NCI-H82 treated with DMSO at 0.1 percent for 48 hours (cell line): ENCODE measurements around the gene PTPRH.

ENCODE experiments used
- DNase-seq: peaks from one replicate; lab custom pipeline; 2025; ENCODE audit not compliant: unreplicated experiment; lab: John Stamatoyannopoulos, UW

PTPRH gene

DNA sequence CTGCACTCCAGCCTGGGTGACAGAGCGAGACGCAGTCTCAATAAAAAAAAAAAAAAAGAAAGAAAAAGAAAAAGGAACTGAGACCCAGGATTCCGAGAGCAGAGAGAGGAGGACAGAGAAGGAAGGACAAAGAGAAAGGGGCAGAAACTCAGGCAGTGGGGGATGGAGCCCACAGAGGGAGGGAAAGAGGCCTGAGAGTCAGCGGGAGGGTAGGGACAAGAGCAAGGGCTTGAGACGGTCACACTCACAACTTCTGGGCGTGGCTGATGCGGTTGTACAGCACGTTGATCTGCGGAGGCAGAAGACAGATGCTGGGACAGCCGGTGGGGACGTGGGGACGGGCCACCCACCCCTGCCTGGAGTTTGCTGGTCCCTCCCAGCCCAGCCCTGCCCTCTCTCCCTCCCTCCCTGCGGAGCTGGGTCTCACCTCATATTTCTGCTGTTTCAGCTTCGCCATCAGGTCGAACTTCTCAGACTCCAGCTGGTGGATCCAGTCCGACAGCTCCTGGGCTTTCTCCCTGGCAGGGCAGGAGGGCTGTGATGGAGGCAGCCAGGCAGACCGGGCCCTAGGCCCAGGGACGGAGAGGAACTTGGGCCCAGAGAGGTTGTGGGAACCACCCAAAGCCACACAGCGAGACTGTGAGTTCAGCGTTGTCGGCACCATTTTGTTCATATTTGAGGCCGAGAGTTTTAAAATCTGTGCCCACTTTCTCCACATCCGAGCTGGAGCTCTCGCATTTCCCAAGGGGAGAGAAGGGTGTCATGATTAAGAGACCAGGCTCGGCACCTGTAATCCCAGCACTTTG is 75.5 kb downstream of the PTPRH start:
- DNase-seq: no peak

DNA sequence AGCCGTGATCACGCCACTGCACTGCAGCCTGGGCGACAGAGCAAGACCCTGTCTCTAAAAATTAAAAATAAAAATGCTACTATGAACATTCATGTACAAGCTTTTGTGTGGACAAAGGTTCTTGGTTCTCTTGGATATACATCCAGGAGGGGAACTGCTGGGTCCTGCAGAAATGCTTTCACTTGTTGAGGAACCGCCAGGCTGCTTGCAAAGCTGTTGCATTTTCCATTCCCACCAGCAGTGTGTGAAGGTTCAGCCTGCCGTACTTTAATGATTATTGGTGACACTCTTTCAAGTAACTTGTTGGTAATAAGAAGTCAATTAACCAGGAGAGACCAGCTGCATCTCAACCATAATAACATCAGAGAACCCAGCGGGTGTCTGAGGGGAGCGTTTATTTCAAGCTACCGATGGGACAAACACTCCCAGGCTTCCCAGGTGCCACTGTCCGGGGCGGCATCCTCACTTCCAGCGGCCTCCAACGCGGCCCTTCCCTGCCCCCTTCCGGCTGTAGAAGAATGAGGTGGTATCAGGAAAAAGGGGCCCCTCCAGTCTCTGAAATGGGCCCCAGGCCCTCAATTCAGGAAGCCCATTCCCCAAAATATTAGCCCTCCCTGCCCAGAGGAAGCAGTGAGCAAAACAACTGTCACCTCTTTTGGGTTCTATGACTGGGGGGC is 76.7 kb downstream of the PTPRH start:
- no peak for DNase-seq

DNA sequence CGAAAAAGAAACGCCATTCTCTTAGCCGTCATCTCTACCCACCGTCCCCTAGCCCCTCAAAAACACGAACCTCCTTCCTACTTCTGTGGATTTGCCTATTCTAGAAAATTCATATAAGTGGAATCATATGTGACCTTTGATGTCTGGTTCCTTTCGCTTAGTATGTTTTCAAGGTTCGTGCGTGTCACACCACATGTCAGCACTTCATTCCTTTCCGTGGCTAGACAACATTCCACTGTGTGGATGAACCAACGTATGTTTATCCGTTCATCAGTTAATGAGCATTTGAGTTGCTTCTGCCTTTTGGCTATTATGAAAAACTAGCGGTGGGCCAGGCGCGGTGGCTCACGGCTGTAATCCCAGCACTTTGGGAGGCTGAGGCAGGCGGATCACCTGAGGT is 77.9 kb downstream of the PTPRH start:
- DNase-seq: no peak
